GM21360 (cell line): ENCODE measurements around the gene IRF7.

Experiments
- ATAC-seq: cut with Tn5 transposase; IDR thresholded peaks from one replicate; pipeline ENCODE4 v1.9.1; 2021; ENCODE audit warnings: mild to moderate bottlenecking, moderate library complexity; ENCODE audit not compliant: unreplicated experiment

Gene IRF7

GRCh38 chr11:608791-609251 is 6.9 kb downstream of the IRF7 start:
- no peak for ATAC-seq

- no peak for ATAC-seq
These were observed 7.6 kb downstream of the IRF7 start for GRCh38 chr11:607971-608659.

- ATAC-seq = no peak
These were observed 8.6 kb downstream of the IRF7 start for GRCh38 chr11:607020-607780.

GRCh38 chr11:606245-606644 is 9.5 kb downstream of the IRF7 start:
- ATAC-seq = no peak

- no peak for ATAC-seq
These were observed 10.2 kb downstream of the IRF7 start for GRCh38 chr11:605286-606129.

GRCh38 chr11:603154-603553 is 12.6 kb downstream of the IRF7 start:
- ATAC-seq = no peak

- ATAC-seq = no peak
These were observed 14.0 kb downstream of the IRF7 start for GRCh38 chr11:601573-602245.

GRCh38 chr11:598005-598680 is 17.6 kb downstream of the IRF7 start:
- no peak for ATAC-seq

GRCh38 chr11:597166-597725 is 18.5 kb downstream of the IRF7 start:
- ATAC-seq = no peak

- ATAC-seq = no peak
These were observed 19.4 kb downstream of the IRF7 start for GRCh38 chr11:596374-596773.

GRCh38 chr11:595400-595799 is 20.4 kb downstream of the IRF7 start:
- ATAC-seq = no peak

- no peak for ATAC-seq
These were observed 22.4 kb downstream of the IRF7 start for GRCh38 chr11:593347-593746.

GRCh38 chr11:592918-593317 is 22.8 kb downstream of the IRF7 start:
- ATAC-seq = no peak

GRCh38 chr11:592501-592900 is 23.2 kb downstream of the IRF7 start:
- ATAC-seq = no peak

- ATAC-seq = no peak
These were observed 24.8 kb downstream of the IRF7 start for GRCh38 chr11:590997-591396.

- no peak for ATAC-seq
These were observed 26.0 kb downstream of the IRF7 start for GRCh38 chr11:589798-590197.

GRCh38 chr11:587978-588380 is 27.8 kb downstream of the IRF7 start:
- ATAC-seq = no peak

- ATAC-seq = no peak
These were observed 28.2 kb downstream of the IRF7 start for GRCh38 chr11:587546-587945.

GRCh38 chr11:586376-587316 is 29.1 kb downstream of the IRF7 start:
- ATAC-seq = no peak
